ENCODE data around the gene RPS3A.

- TF ChIP-seq MYC (IDR thresholded peaks at IDR 0.05; ENCODE audit: low read depth, low read length) (no peak), CTCF (IDR thresholded peaks at IDR 0.05; ENCODE audit: low read depth, low read length) (no peak), MAX (IDR thresholded peaks at IDR 0.05; ENCODE audit: low read depth, low read length) (no peak)
Measured at GRCh38 chr4:151095142-151095541, 4.3 kb upstream of the RPS3A start.
